ENCODE results near the gene ADRA2A. TPM values are rescaled to one million over a fixed set of nuclear protein-coding genes. Genes with fewer than 3 reads are reported as not detected.

Gene ADRA2A
- total and polyA plus RNA-seq, 10 of the 15 experiments (the other 5 are each of a cell fraction or from before 2014, with no cell fraction given): 0.08 TPM; not detected in 9

GRCh38 chr10:111093741-111094380 lies 17.0 kb downstream of the ADRA2A start:
- Histone ChIP-seq H3K9ac (ENCODE audit: control insufficient read depth, insufficient read depth, low read length) (no peak overlapping the region), H3K4me1 (ENCODE audit: control insufficient read depth, insufficient read depth, low read length) (no peaks in the 10 kb centered on the region), H4K20me1 (ENCODE audit: control insufficient read depth, insufficient read depth) (no peaks in the 10 kb centered on the region), H3K4me2 (ENCODE audit: control insufficient read depth, insufficient read depth) (no peak overlapping the region), H3K36me3 (ENCODE audit: control insufficient read depth in 2 of 2, insufficient read depth in 2 of 2, low read length in 1 of 2) (no peaks in the 10 kb centered on the region), H3K9me3 (replicated peaks; ENCODE audit: control insufficient read depth, insufficient read depth, low read length) (no peaks in the 10 kb centered on the region), H3K27ac (ENCODE audit: control insufficient read depth, insufficient read depth) (no peak overlapping the region), H3K27me3 (replicated peaks in 1 of 2; ENCODE audit: control insufficient read depth in 2 of 2, insufficient read depth in 2 of 2, low read length in 1 of 2) (no peaks in the 10 kb centered on the region; a peak in 2 of 4 replicates), H3K4me3 (no peak overlapping the region), H2AFZ (ENCODE audit: control insufficient read depth, low read depth, low read length) (no peak overlapping the region), H3K79me2 (ENCODE audit: control insufficient read depth, insufficient read depth, low read length) (no peaks in the 10 kb centered on the region)
- no peak for FAIRE-seq
- no peak for DNase-seq (ENCODE audit: low read depth, low spot score)
- no peak for ATAC-seq
- intact Hi-C loops (cut with micrococcal nuclease; ENCODE audit: unreplicated experiment) (no loop called here), in situ Hi-C loops (cut with MboI) (no loop called here)
- ChIA-PET CTCF (no interaction called here), RAD21 (ENCODE audit: unreplicated experiment) (no interaction called here), SMC1A (ENCODE audit: uncharacterized antibody, unreplicated experiment) (interaction anchor here (1.1 kb wide), 1 partner anchor 9 kb away, joined by 3 read pairs; no protein-coding TSS in a partner anchor), POLR2A (no interaction called here)
- no TSS peak for BruUV-seq (replicated peaks)
- TF ChIP-seq TCF3 (IDR thresholded peaks at IDR 0.05; ENCODE audit: borderline replicate concordance, insufficient read depth, low read depth, low read length) (no peak), KLF5 (IDR thresholded peaks at IDR 0.05; ENCODE audit: partially characterized antibody) (no peak), RAD21 (IDR thresholded peaks at IDR 0.05; ENCODE audit: insufficient read depth, low read depth, low read length) (no peak), BMI1 (IDR thresholded peaks at IDR 0.05; ENCODE audit: borderline replicate concordance) (no peak), TAF1 (IDR thresholded peaks at IDR 0.05; ENCODE audit: borderline replicate concordance, low read depth, low read length) (no peak), ZNF384 (IDR thresholded peaks at IDR 0.05; ENCODE audit: borderline replicate concordance, low read depth, low read length) (no peak), NFYB (IDR thresholded peaks at IDR 0.05; ENCODE audit: insufficient read depth, low read depth, low read length) (no peak), PKNOX1 (IDR thresholded peaks at IDR 0.05) (no peak), RBBP5 (conservative IDR thresholded peaks at IDR 0.05) (no peak), SUPT20H (IDR thresholded peaks at IDR 0.05; ENCODE audit: borderline replicate concordance, control insufficient read depth, low read depth, low read length) (no peak), IKZF1 (conservative IDR thresholded peaks at IDR 0.05) (no peak), RCOR1 (conservative IDR thresholded peaks at IDR 0.05; ENCODE audit: low read depth, low read length) (no peak), POLR2AphosphoS5 (IDR thresholded peaks at IDR 0.05; ENCODE audit: low read length) (no peak), STAT3 (IDR thresholded peaks at IDR 0.05; ENCODE audit: low read depth, low read length) (no peak), EZH2 (IDR thresholded peaks at IDR 0.05; ENCODE audit: borderline replicate concordance, control insufficient read depth, low read depth, low read length) (no peak), PML (IDR thresholded peaks at IDR 0.05; ENCODE audit: low read length) (no peak)
- TF ChIP-seq, protein P1, sequence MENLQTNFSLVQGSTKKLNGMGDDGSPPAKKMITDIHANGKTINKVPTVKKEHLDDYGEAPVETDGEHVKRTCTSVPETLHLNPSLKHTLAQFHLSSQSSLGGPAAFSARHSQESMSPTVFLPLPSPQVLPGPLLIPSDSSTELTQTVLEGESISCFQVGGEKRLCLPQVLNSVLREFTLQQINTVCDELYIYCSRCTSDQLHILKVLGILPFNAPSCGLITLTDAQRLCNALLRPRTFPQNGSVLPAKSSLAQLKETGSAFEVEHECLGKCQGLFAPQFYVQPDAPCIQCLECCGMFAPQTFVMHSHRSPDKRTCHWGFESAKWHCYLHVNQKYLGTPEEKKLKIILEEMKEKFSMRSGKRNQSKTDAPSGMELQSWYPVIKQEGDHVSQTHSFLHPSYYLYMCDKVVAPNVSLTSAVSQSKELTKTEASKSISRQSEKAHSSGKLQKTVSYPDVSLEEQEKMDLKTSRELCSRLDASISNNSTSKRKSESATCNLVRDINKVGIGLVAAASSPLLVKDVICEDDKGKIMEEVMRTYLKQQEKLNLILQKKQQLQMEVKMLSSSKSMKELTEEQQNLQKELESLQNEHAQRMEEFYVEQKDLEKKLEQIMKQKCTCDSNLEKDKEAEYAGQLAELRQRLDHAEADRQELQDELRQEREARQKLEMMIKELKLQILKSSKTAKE (IDR thresholded peaks at IDR 0.05; ENCODE audit: low read depth, poor library complexity, severe bottlenecking): no peak
- TF ChIP-seq, protein P2, sequence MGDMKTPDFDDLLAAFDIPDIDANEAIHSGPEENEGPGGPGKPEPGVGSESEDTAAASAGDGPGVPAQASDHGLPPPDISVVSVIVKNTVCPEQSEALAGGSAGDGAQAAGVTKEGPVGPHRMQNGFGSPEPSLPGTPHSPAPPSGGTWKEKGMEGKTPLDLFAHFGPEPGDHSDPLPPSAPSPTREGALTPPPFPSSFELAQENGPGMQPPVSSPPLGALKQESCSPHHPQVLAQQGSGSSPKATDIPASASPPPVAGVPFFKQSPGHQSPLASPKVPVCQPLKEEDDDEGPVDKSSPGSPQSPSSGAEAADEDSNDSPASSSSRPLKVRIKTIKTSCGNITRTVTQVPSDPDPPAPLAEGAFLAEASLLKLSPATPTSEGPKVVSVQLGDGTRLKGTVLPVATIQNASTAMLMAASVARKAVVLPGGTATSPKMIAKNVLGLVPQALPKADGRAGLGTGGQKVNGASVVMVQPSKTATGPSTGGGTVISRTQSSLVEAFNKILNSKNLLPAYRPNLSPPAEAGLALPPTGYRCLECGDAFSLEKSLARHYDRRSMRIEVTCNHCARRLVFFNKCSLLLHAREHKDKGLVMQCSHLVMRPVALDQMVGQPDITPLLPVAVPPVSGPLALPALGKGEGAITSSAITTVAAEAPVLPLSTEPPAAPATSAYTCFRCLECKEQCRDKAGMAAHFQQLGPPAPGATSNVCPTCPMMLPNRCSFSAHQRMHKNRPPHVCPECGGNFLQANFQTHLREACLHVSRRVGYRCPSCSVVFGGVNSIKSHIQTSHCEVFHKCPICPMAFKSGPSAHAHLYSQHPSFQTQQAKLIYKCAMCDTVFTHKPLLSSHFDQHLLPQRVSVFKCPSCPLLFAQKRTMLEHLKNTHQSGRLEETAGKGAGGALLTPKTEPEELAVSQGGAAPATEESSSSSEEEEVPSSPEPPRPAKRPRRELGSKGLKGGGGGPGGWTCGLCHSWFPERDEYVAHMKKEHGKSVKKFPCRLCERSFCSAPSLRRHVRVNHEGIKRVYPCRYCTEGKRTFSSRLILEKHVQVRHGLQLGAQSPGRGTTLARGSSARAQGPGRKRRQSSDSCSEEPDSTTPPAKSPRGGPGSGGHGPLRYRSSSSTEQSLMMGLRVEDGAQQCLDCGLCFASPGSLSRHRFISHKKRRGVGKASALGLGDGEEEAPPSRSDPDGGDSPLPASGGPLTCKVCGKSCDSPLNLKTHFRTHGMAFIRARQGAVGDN (IDR thresholded peaks at IDR 0.05): no peak
- WGBS (ENCODE audit: insufficient coverage, insufficient replicate concordance, low lambda C conversion rate, missing lambda C conversion rate): 6% methylated on average over 3 of the region's 3 CpGs

All from GM12878 (cell line).